ENCODE results near the gene FBXL20. TPM values are rescaled to one million over a fixed set of nuclear protein-coding genes. Genes with fewer than 3 reads are reported as not detected.
"Not testable (repeated sequence)": the region's sequence is repeated elsewhere in the genome, so short reads cannot be mapped to it uniquely, and the experiment has no call there.

The FBXL20 gene
- total and polyA plus RNA-seq, 2 experiments from 2014 or later: 9.7 to 11.3 TPM

DNA sequence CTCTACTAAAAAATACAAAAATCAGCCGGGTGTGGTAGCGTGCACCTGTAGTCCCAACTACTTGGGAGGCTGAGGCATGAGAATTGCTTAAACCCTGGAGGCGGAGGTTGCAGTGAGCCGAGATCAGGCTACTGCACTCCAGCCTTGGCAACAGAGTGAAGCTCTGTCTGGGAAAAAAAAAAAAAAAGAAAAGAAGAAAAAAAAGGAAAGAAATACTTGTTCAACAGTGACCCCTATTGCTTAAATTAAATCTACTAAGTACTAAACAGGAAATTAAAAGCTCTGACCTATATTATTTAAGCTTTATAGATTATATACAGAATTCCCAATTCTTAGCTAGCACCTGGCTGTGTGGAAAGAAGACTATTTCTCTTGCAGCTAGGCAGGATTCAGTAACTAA, 48.9 kb downstream of the FBXL20 start:
- no peak overlapping the region for H3K9ac ChIP-seq
- H3K9me2 ChIP-seq (ENCODE audit: insufficient read depth): no peaks in the 10 kb centered on the region
- peak; percentile 30 for DNase-seq
- 57 to 77% methylated on average over 4 of the region's 4 CpGs for WGBS, 2 experiments (ENCODE audit: low coverage in 1 of 2, low lambda C conversion rate in 2 of 2, missing lambda C conversion rate in 2 of 2)
- no peaks in the 10 kb centered on the region for H3K36me3 ChIP-seq (ENCODE audit: low read depth)
- no peak overlapping the region for H3K4me2 ChIP-seq (ENCODE audit: unreplicated experiment)
- H3K4me3 ChIP-seq: no peak overlapping the region
- in situ Hi-C loops (cut with MboI): no loop called here
- no peaks in the 10 kb centered on the region for H3K27me3 ChIP-seq (replicated peaks; ENCODE audit: insufficient read depth)
- 0 out of 2 replicates have a peak, but pooled peaks cover 7% of the 10 kb centered on the region for H3F3A ChIP-seq (ENCODE audit: insufficient read depth)
- H3K4me1 ChIP-seq (ENCODE audit: insufficient read depth): no peaks in the 10 kb centered on the region; the same call in 1 of the 2 replicates
- no peaks in the 10 kb centered on the region; the same call in 1 of the 2 replicates for H4K20me1 ChIP-seq (ENCODE audit: insufficient read depth)
- H2AFZ ChIP-seq: no peak overlapping the region
- no peak overlapping the region for H3K27ac ChIP-seq
- H3K79me2 ChIP-seq (ENCODE audit: insufficient read depth): peaks cover 38% of the 10 kb centered on the region
- TF ChIP-seq EZH2phosphoT487 (IDR thresholded peaks at IDR 0.05; ENCODE audit: insufficient read depth, low read depth) (no peak), EZH2 (IDR thresholded peaks at IDR 0.05; ENCODE audit: insufficient read depth, poor library complexity, severe bottlenecking) (no peak)
- H3K9me3 ChIP-seq (ENCODE audit: low read depth): no peaks in the 10 kb centered on the region

DNA sequence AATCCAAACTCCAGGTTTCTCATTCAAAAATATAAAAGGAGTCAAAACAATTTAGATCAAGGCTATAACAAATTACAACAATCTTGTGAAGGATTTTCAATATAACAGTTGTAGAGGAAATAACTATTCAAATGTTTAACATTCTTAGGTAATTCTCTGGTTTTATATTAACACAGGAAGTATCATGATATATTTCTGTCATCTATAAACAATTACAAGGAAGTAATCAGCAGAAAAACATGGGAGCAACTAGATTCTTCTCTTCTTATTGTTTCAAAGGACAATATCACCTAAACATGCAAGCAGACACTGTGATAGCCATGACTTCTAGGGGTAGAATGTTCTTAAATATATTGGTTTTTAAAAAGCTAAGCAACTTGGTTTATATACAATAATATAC, 49.9 kb downstream of the FBXL20 start:
- no peaks in the 10 kb centered on the region for H3K9me3 ChIP-seq (ENCODE audit: low read depth)
- H3K27me3 ChIP-seq (replicated peaks; ENCODE audit: insufficient read depth): no peaks in the 10 kb centered on the region
- H3K9ac ChIP-seq: no peak overlapping the region
- DNase-seq: no peak
- no peaks in the 10 kb centered on the region; the same call in 1 of the 2 replicates for H4K20me1 ChIP-seq (ENCODE audit: insufficient read depth)
- TF ChIP-seq EZH2 (IDR thresholded peaks at IDR 0.05; ENCODE audit: insufficient read depth, poor library complexity, severe bottlenecking) (no peak), EZH2phosphoT487 (IDR thresholded peaks at IDR 0.05; ENCODE audit: insufficient read depth, low read depth) (no peak)
- no peaks in the 10 kb centered on the region for H3K36me3 ChIP-seq (ENCODE audit: low read depth)
- H3K4me3 ChIP-seq: no peak overlapping the region
- H3K4me1 ChIP-seq (ENCODE audit: insufficient read depth): no peaks in the 10 kb centered on the region; the same call in 1 of the 2 replicates
- no peak overlapping the region for H2AFZ ChIP-seq
- peaks cover 29% of the 10 kb centered on the region for H3K79me2 ChIP-seq (ENCODE audit: insufficient read depth)
- no peaks in the 10 kb centered on the region for H3K9me2 ChIP-seq (ENCODE audit: insufficient read depth)
- in situ Hi-C loops (cut with MboI): no loop called here
- 0 out of 2 replicates have a peak, but pooled peaks cover 7% of the 10 kb centered on the region for H3F3A ChIP-seq (ENCODE audit: insufficient read depth)
- no peak overlapping the region for H3K4me2 ChIP-seq (ENCODE audit: unreplicated experiment)
- no peak overlapping the region for H3K27ac ChIP-seq

DNA sequence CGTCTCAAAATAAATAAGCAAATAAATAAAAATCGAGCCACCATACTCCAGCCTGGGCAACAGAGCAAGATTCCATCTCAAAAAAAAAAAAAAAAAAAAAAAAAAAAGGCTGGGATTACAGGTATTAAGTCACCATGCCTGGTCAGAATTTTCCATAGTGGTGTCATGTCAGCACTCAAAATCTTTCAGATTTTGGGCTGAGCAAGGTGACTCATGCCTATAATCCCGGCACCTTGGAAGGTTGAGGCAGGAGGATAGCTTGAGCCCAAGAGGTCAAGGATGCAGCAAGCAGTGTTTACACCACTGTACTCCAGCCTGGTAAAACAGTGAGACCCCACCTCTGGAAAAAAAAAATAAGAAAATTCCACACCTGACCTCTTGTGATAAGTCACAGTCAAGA, 52.2 kb downstream of the FBXL20 start:
- H3K9me2 ChIP-seq (ENCODE audit: insufficient read depth): no peaks in the 10 kb centered on the region
- H3K9me3 ChIP-seq (ENCODE audit: low read depth): no peaks in the 10 kb centered on the region
- no peak overlapping the region for H3K4me3 ChIP-seq
- 86 to 91% methylated on average over 3 of the region's 3 CpGs for WGBS, 2 experiments (ENCODE audit: low coverage in 1 of 2, low lambda C conversion rate in 2 of 2, missing lambda C conversion rate in 2 of 2)
- TF ChIP-seq EZH2phosphoT487 (IDR thresholded peaks at IDR 0.05; ENCODE audit: insufficient read depth, low read depth) (no peak), EZH2 (IDR thresholded peaks at IDR 0.05; ENCODE audit: insufficient read depth, poor library complexity, severe bottlenecking) (no peak)
- no peak overlapping the region for H3K4me2 ChIP-seq (ENCODE audit: unreplicated experiment)
- H3K27ac ChIP-seq: no peak overlapping the region
- H2AFZ ChIP-seq: no peak overlapping the region
- H4K20me1 ChIP-seq (ENCODE audit: insufficient read depth): no peaks in the 10 kb centered on the region; the same call in 1 of the 2 replicates
- DNase-seq: no peak
- 0 out of 2 replicates have a peak, but pooled peaks cover 5% of the 10 kb centered on the region for H3F3A ChIP-seq (ENCODE audit: insufficient read depth)
- no peaks in the 10 kb centered on the region for H3K27me3 ChIP-seq (replicated peaks; ENCODE audit: insufficient read depth)
- no peak overlapping the region for H3K9ac ChIP-seq
- in situ Hi-C loops (cut with MboI): no loop called here
- peaks cover 43% of the 10 kb centered on the region for H3K79me2 ChIP-seq (ENCODE audit: insufficient read depth)
- no peaks in the 10 kb centered on the region; the same call in 1 of the 2 replicates for H3K4me1 ChIP-seq (ENCODE audit: insufficient read depth)
- H3K36me3 ChIP-seq (ENCODE audit: low read depth): no peaks in the 10 kb centered on the region

GRCh38 chr17:39346863-39347262, 54.6 kb downstream of the FBXL20 start:
- H4K20me1 ChIP-seq (ENCODE audit: insufficient read depth): not testable (repeated sequence)

DNA sequence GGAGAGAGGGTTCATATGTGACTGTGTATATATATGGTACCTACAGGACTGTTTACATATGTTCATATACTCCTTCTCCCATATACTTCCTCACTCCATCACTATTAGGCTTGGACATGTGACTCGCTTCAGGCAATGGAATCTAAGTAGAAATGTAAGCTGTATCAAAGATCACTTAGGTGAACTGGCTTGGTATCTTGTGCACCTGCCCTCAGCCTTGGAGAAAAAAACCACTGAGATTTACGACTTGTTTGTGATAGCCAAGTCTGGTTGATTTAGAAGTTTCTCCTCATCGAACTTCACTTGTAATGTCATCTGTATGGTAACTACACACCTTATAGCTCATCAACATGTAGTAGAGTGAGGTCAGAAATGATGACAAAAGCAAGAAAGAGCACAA, 59.9 kb downstream of the FBXL20 start:
- TF ChIP-seq EZH2phosphoT487 (IDR thresholded peaks at IDR 0.05; ENCODE audit: insufficient read depth, low read depth): no peak
- no peak for TF ChIP-seq EZH2 (IDR thresholded peaks at IDR 0.05; ENCODE audit: insufficient read depth, poor library complexity, severe bottlenecking)
- Histone ChIP-seq H3K79me2 (ENCODE audit: insufficient read depth) (peaks cover 28% of the 10 kb centered on the region), H3K4me3 (no peak overlapping the region), H3K9ac (no peak overlapping the region), H3K27me3 (replicated peaks; ENCODE audit: insufficient read depth) (no peaks in the 10 kb centered on the region), H3K9me2 (ENCODE audit: insufficient read depth) (no peaks in the 10 kb centered on the region), H3K9me3 (ENCODE audit: low read depth) (no peaks in the 10 kb centered on the region), H3K4me2 (ENCODE audit: unreplicated experiment) (no peak overlapping the region), H3K4me1 (ENCODE audit: insufficient read depth) (no peaks in the 10 kb centered on the region), H3K27ac (no peak overlapping the region), H4K20me1 (ENCODE audit: insufficient read depth) (no peaks in the 10 kb centered on the region), H3K36me3 (ENCODE audit: low read depth) (no peaks in the 10 kb centered on the region; the same call in none of the 2 replicates), H3F3A (ENCODE audit: insufficient read depth) (no peaks in the 10 kb centered on the region), H2AFZ (no peak overlapping the region)
- DNase-seq: no peak
- in situ Hi-C loops (cut with MboI): no loop called here
- WGBS, 2 experiments (ENCODE audit: low coverage in 1 of 2, low lambda C conversion rate in 2 of 2, missing lambda C conversion rate in 2 of 2): 93 to 100% methylated on average over 3 of the region's 3 CpGs

More at GRCh38 chr17:39346863-39347262, 54.6 kb downstream of the FBXL20 start:
- H2AFZ ChIP-seq; H3K4me2 ChIP-seq (ENCODE audit: unreplicated experiment); DNase-seq; H3K4me1 ChIP-seq (ENCODE audit: insufficient read depth); H3K27ac ChIP-seq; H3K27me3 ChIP-seq (replicated peaks; ENCODE audit: insufficient read depth); in situ Hi-C loops (cut with MboI); H3K36me3 ChIP-seq (ENCODE audit: low read depth); H3K4me3 ChIP-seq; H3F3A ChIP-seq (ENCODE audit: insufficient read depth); H3K9me3 ChIP-seq (ENCODE audit: low read depth); H3K9me2 ChIP-seq (ENCODE audit: insufficient read depth); H3K9ac ChIP-seq: not testable (repeated sequence)
- WGBS, 2 experiments (ENCODE audit: low coverage in 1 of 2, low lambda C conversion rate in 2 of 2, missing lambda C conversion rate in 2 of 2): 87 to 92% methylated on average over 5 of the region's 5 CpGs
- peaks cover 47% of the 10 kb centered on the region for H3K79me2 ChIP-seq (ENCODE audit: insufficient read depth)

All from GM23248 (cell line).